IPS DF 4.7 (cell line): ENCODE results near the gene TMCC2.

Source experiments
- DNase-seq: peaks from one replicate; pipeline ENCODE4 v3.0.0-alpha.2; 2013; ENCODE audit warnings: low spot score; ENCODE audit errors: extremely low read depth

Gene TMCC2

DNA sequence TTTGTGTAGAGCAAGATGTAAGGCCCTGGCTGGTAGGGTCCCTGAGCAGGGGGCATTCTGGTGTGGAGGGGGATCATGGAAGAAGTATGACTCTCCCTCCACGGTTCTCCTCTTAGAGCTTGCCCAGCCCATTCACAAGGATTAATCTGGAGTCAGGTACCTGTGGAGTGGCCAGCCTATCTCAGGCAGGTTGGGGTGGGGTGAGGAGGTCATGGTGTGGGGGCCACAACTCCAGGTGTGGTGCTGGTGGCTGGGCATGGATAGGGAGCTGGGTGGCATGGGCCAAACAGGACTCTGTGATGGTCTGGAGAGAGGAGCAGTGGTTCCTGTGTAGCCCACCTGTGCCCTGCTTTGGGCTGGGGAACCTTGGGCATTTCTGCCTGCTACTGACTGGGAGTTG lies 32.3 kb downstream of the TMCC2 start:
- DNase-seq: no peak

DNA sequence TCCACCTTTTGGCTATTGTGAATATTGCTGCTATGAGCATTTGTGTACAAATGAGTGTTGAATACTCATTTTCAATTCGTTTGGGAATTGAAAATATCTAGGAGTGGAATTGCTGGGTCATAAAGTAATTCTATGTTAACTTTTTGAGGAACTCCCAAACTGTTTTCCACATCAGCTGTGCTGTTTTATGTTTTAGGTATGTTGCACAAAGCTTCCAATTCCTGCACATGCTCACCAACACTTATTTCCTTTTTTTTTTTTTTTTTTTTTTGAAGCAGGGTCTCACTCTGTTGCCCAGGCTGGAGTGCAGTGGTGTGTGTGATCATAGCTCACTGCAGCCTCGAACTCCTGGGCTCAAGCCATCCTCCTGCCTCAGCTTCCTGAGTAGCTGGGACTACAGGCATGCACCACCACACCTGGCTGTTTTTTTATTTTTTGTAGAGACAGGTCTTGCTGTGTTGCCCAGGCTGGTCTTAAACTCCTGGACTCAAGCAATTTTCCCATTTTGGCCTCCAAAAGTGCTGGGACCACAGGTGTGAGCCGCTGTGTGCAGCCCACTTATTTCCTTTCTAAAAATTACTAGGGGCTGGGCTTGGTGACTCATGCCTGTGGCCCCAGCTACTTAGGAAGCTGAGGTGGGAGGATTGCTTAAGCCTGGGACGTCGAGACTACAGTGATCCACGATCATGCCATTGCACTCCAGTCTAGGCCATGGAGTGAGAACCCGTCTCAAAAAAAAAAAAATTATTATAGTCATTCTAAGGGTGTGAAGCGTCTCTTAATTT lies 33.4 kb downstream of the TMCC2 start:
- no peak for DNase-seq

DNA sequence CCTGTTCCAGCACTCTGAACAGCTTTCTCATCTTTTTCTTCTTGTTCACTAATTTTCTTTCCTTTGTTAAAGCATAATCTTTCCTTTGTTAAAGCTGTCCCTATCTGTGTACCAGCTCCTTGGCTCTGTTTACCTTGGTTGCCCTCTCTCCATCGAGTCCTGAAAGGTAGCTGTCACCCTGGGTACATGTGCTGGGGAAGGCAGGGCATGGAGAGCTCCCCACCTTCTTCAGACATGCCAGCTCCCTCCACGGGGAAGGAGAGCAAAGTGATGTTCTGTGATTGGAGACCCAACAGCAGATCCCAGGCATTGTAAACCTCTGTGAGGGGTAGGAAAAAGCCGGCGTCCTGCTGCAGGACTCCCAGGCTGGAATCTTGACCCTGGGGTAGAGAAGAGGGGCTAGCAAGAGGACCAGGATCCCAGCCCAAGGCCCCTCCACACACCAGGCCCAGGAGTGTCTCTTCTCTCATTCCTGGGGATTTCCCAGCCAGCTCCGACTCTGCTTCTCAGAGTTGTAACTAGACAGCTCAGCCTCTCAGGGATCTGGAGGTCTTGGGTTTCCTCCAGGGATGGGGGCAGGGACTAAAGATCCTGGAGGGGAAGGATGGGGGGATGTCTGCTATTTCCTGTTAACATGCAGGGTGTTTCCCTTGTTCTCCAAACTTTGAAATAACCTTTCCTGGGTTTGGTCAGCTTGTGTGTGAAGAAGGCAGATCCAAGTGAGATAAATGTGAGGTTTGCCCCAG lies 34.4 kb downstream of the TMCC2 start:
- no peak for DNase-seq

DNA sequence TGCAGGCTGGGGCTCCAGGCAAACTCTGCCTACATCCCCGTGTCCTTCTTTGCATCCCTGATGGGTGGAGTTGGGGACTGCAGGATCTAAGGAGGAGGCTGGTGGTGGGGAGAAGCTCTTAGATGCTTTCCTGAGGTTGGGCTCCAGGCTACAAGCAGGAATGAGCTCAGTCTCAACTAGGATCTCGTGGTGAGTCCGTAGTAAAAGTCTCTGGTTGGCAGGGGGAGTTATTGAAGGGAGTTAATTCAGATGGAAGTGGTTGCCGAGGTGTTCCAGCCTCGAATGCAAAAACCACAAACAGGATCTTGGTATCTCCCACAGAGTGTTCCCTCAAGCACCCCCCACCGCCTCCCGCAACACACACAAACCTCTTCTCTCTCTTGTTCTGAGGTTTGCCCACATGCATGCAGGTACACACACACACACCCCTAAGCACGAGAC lies 35.0 kb downstream of the TMCC2 start:
- no peak for DNase-seq

DNA sequence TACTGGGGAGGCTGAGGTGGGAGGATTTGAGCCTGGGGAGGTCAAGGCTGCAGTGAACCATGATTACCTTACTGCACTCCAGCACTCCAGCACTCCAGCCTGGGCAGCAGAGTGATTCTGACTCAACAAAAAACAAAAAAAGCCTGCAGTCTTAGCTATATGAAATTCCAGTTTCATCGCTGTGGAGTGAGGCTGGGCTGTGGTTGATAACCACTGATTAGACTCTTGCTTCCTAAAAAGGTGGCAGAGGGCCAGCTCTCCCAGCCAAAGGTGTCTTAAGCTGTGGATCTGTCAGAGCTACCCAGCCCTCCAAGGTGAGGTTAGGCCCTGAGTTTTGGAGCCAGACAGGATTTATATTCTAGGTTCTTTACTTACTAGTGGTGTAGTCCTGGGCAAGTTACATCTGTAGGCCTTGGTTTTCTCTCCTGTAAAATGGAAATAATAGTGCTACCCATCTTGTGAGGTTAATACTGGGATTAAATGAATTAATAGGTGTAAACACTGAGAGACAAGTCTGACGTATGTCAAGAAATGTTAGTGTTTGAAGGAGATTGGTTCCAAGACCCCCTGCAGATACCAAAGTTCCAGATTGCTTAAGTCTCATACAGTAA lies 35.9 kb downstream of the TMCC2 start:
- no peak for DNase-seq

DNA sequence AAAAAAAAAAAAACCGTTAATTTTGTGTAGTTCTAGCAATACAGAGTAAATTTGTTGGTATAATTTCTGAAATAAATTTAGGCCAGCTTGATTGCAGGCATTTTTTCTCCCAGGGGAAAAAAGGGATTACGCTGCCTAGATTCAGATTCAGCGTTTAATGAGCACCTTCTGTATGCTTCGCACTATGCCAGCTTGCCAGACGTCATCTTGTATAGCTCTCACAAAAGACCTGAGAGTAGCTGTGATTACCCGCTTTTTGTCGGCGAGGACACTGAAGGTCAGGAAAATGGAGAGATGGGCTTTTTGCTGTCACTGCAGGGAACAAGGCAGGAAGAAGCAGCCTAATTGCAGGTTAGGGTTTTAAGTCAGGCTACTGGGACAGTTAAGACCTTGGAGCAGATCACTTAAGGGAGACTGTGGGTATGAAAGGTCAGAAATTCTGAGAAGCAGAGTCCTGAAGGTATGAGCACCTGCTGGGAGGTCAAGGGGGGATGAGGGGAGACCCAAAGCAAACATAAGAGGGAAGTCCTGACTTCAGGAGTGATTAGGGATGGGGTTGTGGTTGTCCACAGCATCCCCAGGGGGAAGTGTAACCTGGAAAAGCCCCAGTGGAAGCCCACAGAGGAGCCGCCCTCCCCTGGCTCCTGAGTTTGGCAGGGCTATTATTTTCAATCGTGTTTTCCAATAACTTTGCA lies 39.0 kb downstream of the TMCC2 start:
- no peak for DNase-seq

DNA sequence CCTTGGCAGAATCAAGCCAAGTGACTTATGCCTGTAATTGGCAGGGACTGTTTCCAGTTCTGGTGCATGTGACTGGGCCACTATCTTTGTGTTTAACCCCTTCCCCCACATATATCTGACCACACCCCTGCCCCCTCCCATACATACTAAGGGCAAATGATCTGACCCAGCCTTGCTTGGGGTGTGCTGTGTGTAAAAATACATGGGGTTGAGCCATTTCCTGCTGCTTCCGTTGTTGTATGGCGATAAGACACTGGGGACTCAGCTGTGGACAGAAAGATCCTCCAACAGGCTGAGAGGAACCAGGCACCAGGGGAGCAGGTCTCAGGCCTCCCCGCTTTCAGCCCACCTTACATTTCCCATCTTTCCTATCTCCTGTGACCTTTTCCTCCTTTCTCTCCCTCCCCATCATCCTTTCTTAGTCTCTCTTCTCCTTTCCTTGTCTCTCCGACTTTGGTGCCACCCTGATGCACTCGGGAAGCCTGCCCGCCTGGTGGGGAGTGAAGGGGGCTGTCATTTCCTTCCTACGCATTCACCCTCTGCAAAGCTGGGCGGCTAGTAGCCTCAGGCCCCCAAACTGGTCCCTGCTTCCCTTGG lies 39.7 kb downstream of the TMCC2 start:
- no peak for DNase-seq

DNA sequence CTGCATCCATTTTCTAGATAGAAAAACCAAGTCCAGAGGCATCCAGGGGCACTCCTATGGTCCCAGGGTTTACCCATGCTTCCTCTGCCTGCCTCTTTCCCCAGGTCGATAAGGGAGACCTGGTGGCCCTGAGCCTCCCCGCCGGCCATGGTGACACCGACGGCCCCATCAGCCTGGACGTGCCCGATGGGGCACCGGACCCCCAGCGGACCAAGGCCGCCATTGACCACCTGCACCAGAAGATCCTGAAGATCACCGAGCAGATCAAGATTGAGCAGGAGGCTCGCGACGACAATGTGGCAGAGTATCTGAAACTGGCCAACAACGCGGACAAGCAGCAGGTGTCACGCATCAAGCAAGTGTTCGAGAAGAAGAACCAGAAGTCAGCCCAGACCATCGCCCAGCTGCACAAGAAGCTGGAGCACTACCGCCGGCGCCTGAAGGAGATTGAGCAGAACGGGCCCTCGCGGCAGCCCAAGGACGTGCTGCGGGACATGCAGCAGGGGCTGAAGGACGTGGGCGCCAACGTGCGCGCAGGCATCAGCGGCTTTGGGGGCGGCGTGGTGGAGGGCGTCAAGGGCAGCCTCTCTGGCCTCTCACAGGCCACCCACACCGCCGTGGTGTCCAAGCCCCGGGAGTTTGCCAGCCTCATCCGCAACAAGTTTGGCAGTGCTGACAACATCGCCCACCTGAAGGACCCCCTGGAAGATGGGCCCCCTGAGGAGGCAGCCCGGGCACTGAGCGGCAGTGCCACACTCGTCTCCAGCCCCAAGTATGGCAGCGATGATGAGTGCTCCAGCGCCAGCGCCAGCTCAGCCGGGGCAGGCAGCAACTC lies 41.3 kb downstream of the TMCC2 start:
- no peak for DNase-seq

DNA sequence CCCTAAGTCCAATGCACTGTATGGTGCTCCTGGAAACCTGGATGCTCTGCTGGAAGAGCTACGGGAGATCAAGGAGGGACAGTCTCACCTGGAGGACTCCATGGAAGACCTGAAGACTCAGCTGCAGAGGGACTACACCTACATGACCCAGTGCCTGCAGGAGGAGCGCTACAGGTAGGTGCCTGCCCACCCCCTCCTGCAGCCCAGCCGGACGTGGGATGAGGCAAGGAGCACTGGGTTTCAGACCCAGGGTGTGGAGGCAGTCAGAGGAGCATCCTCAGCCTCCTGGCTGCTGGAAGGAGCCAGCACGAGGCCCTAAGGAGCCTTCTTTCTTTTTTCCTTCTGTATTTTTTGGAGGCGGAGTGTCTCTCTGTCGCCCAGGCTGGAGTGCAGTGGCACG lies 42.0 kb downstream of the TMCC2 start:
- no peak for DNase-seq

DNA sequence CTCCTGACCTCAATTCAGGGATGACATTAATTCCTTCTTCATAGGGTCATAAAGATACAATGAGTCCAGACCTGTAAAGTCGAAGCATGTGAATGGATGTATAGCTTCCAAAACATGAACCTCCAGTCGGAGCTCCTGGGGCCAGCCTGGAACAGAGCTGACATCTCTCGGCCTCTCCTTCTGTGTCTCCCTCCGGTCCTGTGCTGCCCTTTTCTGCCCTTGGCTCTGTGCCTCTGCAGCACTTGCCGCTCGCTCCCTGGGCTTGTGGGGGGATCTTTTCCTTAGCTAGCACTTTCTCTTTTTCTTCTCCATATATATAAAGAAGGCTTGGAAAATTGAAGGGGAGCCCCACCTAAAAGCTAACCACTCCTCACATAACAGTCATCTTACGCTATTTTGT lies 42.5 kb downstream of the TMCC2 start:
- DNase-seq: no peak

DNA sequence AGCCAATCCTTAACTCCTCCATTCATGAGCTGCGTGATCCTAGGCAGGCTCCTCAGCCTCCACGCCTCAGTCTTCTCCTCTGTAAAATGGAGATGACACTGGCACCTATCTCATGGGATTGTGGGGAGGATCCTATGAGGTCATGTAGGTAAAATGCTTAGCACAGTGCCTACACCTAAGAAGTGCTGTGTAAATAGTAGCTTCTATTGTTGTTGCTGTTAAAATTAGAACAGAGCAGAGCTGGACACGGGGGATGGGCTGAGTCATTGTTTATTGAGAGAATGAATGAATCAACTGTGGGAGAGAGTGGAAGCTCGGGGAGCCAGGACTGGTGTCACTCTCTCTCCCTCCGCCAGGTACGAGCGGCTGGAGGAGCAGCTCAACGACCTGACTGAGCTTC lies 43.0 kb downstream of the TMCC2 start:
- no peak for DNase-seq

DNA sequence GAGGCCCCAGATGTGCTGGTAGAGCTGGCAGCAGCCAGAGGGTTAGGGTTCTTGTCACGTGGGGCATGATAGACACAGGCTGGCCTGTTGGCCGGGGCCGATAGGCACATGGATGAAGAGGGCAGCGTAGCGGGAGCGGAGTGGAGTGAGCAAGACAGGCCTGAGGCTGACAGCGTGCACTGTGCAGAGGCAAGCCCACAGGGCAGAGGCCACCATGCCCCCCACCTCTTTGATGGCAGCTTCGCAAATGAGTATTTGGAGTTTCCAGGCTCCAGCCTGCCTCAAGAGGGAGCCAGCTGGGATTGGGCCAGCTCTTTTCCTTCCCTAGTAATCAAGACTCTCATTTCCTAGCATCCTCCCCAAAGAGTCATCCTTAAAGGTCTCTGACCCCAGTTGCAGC lies 43.5 kb downstream of the TMCC2 start:
- no peak for DNase-seq

DNA sequence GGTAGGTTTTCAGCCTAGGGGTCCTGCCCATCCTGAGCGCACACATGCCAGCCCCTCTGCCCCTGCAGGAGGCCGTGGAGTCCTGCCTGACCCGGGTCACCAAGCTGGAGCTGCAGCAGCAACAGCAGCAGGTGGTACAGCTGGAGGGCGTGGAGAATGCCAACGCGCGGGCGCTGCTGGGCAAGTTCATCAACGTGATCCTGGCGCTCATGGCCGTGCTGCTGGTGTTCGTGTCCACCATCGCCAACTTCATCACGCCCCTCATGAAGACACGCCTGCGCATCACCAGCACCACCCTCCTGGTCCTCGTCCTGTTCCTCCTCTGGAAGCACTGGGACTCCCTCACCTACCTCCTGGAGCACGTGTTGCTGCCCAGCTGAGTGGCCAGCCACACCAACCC lies 44.0 kb downstream of the TMCC2 start:
- no peak for DNase-seq

DNA sequence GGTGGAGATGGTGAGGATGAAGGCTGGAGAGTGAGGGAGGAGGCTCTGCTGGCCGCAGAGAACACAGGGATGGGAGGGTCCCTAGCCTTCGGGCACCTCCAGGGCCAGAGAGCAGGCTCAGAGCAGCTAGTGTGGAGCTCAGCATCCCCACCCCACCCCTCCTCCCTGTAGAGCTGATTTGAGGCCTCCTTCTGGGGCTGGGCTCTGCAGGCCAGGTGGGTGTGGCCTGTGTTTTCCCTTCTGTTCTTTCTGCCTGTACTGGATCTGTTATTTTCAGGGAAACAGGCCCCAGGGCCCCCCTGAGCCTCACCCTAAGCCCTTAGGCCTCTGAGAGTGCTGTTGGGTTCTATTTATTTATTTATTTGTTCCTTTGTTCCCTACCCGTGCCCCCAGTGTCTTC lies 44.8 kb downstream of the TMCC2 start:
- no peak for DNase-seq

DNA sequence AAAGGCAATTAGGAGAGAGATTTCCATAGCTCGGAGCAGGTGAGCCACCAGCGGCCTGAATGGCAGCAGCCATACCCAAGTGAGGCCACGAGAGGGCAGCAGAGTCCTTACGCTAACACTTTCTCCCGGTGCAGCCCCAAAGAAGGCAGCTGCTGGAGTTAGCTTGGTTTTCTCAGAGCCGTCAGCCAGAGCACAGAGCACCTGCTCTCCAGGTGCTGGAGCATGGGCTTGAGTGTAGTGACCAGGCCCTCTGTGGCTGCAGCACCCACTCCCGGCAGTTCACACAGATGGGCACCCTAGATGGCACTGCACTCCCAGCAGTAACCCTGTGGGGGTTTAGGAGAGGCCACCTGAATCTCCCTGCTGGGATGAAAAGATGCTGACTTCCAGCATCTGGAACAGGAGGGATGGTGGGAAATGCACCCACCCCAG lies 45.8 kb downstream of the TMCC2 start:
- no peak for DNase-seq

DNA sequence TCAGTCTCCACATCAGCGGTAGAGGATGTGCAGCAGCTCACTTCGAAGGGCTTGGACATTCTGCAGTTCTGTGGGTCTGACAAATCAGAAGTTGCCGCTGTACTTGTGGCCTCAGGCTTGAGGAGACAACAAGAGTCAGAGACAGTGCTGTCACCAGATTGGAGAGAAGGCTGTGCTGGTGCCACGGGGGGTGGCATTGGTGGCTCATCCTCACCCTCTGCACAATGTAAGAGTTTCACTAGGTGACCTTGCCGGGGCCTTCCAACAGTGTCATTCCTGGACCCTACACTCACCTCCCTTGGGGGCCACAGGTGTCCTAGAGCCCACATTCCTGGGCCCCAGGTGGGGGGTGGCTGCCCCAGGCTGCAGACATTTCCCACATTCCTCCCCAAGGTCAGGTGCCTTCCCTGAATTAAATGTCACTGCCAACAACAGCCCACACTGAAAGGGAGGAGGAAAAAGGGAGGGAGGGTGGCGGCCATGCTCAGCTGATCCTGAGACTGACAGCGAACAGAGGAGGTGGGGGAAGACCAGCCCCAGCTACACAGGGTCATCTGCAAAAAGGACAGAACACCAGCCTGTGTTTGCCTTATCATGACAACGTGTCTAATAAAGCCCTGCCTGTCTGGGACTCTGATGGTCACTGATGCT lies 46.4 kb downstream of the TMCC2 start:
- DNase-seq: no peak

DNA sequence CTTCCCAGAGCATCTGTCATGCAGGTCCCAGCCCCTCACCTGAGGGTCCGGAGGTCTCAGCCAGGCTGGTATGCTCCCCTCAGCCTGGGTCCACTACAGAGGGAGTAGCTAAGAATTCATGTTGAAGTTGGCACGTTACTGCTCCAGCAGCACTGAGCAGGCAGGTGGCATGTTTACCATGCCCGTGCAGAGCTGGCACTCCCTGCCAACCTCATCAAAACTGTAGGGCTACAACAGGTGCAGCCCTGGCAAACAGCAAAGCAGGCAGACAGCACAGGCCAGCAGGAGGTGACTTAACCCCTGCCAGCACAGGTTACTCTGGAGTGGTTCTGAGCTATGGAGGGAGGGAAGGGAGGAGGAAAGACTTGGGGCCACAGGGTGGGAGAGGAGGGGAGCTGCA lies 47.4 kb downstream of the TMCC2 start:
- DNase-seq: no peak

DNA sequence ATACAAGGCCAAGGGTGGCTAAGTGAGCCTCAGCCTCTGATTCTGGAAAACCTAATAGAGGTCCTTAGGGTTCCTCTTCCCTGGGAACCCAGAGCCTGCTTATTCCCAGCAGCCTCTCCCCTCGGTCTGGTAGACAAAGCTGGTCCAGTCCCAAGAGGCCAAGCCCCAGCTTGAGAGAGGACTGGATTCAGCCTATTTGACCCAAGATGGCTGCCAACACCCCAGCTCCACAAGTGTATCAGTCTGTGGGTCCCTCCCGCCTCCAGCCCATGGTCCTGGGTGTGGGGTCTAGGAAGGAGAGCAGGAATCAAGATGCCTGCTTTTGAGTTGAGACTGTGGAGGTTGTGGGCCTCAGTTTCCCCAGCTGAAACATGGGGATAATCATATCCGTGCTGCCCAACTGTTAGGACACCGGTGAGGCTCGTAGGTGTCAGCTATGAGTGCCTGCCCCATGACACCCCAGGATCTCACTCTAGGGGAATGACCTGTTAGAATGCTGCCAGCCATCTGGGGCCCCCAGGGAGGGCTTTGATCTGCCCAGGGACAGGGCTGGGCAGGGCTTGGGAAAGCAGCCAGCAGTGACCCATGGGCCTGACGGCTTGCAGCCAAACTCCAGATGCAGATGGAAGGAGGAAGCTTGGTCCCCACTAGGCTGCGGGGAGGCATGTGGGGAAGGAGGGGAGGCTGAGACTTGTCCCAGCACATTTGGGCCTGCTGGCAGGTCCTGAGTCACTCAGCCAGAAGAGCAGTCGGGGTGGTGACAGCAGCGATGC lies 48.4 kb downstream of the TMCC2 start:
- no peak for DNase-seq

DNA sequence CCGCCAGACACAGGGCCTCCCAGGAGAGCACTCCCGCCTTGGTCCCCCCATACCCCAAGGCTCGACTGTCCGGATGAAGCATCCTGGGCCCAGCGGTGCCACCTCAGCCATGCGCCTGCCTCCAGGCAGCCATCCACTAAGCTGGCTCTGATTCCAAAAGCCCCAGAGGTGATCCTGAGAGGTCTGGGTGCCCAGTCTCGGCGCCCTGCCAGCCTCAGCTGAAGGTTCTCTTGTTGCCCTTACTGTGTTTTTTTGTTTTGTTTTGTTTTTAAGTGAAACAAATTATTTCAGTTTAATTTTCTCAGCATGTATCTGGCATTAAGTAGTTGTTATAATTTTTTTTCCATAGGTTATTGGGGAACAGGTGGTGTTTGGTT lies 48.9 kb downstream of the TMCC2 start:
- DNase-seq: no peak
